Mononuclear cell (primary cell): ENCODE results near the gene ZBED5. TPM values are rescaled to one million over a fixed set of nuclear protein-coding genes. Genes with fewer than 3 reads are reported as not detected.
"Not testable (repeated sequence)": the region's sequence is repeated elsewhere in the genome, so short reads cannot be mapped to it uniquely, and the experiment has no call there.

Experiments
- H3K27me3 ChIP-seq: 2 replicates; pipeline ENCODE4 v1.6.0; 2011; ENCODE audit warnings: low read length, control low read depth; ENCODE audit not compliant: insufficient read depth
- H3K4me1 ChIP-seq: 2 replicates; pipeline ENCODE4 v1.5.1; 2011; ENCODE audit warnings: mild to moderate bottlenecking, low read length, control low read depth; ENCODE audit not compliant: insufficient read depth
- H3K4me3 ChIP-seq: 2 replicates; pipeline ENCODE4 v1.5.1; 2011; ENCODE audit warnings: mild to moderate bottlenecking, low read length, moderate library complexity
- H3K9me3 ChIP-seq: 2 replicates; pipeline ENCODE4 v1.5.1; 2011; ENCODE audit warnings: low read depth, mild to moderate bottlenecking, control low read depth, low read length
- total RNA-seq: library from RNA; depleted of rRNA; stranded (reverse); fragments of >200 nt; gene quantifications from one replicate; pipeline ENCODE4 v1.2.3, GENCODE V29; 2012

Gene ZBED5
- total RNA-seq, 1 donor: 47.3 TPM

- H3K4me1 ChIP-seq, H3K9me3 ChIP-seq, H3K4me3 ChIP-seq, H3K27me3 ChIP-seq: not testable (repeated sequence)
Observed at GRCh38 chr11:10890083-10890482, 32.2 kb upstream of the ZBED5 start.

DNA sequence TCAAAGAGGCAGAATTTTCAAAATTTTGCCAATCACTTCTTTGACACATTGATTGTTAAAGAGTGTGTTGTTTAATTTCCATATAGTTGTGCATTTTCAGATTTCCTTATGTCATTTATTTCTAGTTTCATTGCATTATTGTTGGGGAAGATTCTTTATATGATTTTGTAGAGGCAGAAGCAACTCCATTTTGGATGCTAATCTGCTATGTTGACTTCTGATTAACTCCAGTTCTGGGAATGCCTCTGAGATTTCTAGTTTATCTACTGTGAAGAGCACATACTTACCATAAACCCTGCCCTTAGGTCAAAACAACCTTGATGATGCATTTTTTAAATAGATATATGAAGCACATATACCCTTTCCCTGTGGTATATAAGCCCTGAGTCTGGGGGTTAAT lies 29.5 kb upstream of the ZBED5 start:
- H3K4me3 ChIP-seq: no peak overlapping the region
- H3K4me1 ChIP-seq: peaks cover under 1% of the 10 kb centered on the region
- no peaks in the 10 kb centered on the region for H3K27me3 ChIP-seq
- no peaks in the 10 kb centered on the region for H3K9me3 ChIP-seq

GRCh38 chr11:10886652-10887250 lies 28.9 kb upstream of the ZBED5 start:
- no peaks in the 10 kb centered on the region for H3K27me3 ChIP-seq
- no peaks in the 10 kb centered on the region for H3K4me1 ChIP-seq
- no peak overlapping the region for H3K4me3 ChIP-seq
- no peaks in the 10 kb centered on the region for H3K9me3 ChIP-seq

GRCh38 chr11:10885703-10886363 lies 28.0 kb upstream of the ZBED5 start:
- no peaks in the 10 kb centered on the region for H3K9me3 ChIP-seq
- no peaks in the 10 kb centered on the region for H3K4me1 ChIP-seq
- no peaks in the 10 kb centered on the region for H3K27me3 ChIP-seq
- H3K4me3 ChIP-seq: no peak overlapping the region

DNA sequence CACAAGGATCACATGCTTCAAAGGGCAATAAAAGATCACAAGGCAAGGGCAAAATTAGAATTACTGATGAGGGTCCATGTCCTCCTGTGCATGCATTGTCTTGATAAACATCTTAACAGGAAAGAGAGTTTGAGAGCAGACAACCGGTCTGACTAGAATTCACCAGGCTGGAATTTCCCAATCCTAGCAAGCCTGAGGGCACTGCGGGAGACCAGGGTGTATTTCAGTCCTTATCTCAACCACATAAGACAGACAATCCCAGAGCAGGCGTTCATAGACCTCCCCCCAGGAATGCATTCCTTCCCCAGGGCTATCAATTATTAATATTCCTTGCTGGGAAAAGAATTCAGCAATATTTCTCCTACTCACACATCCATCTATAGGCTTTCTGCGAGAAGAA lies 26.4 kb upstream of the ZBED5 start:
- H3K27me3 ChIP-seq, H3K9me3 ChIP-seq, H3K4me3 ChIP-seq, H3K4me1 ChIP-seq: not testable (repeated sequence)

GRCh38 chr11:10881892-10882291 lies 24.0 kb upstream of the ZBED5 start:
- peaks cover 8% of the 10 kb centered on the region for H3K4me1 ChIP-seq
- no peaks in the 10 kb centered on the region for H3K9me3 ChIP-seq
- H3K27me3 ChIP-seq: no peaks in the 10 kb centered on the region

DNA sequence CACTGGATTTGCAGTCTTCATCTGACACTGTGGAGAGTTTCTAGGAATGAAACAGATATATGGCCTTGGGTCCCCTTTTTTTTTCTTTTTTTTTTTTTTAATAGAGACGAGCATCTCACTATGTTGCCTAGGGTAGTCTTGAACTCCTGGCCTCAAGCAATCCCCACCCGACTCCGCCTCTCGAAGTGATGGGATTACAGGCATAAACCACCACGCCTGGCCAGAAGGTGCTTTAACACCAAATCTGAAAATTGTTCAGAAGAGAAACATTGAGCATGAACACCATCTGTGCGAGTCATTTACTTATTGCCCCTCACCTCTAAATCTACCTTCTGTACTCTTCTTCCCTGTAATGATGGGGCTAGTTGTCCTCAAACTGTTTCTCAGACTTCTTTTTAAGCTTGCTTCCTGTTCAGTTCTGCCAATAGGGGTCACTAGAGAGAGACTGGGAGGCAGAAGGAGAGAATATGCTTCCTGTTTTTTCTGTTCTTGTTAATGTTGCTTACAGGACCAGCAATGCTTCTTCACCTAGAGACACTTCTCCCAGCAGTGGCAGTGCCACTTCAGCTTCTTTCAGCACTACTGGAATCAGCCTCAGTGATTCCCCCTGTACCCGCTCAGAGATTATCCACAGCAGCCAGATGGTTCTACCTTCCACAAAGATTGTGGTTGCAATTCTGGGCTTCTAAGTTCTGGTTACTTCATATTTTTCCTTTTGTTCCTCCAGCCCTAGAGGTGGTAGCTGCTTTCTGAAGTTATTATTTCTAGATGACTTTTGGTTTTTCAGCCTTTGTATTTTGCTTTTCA lies 20.8 kb upstream of the ZBED5 start:
- H3K4me1 ChIP-seq: peaks cover 8% of the 10 kb centered on the region
- H3K9me3 ChIP-seq: no peaks in the 10 kb centered on the region
- H3K4me3 ChIP-seq: no peak overlapping the region
- no peaks in the 10 kb centered on the region for H3K27me3 ChIP-seq

More at GRCh38 chr11:10881892-10882291, 24.0 kb upstream of the ZBED5 start:
- no peak overlapping the region for H3K4me3 ChIP-seq

DNA sequence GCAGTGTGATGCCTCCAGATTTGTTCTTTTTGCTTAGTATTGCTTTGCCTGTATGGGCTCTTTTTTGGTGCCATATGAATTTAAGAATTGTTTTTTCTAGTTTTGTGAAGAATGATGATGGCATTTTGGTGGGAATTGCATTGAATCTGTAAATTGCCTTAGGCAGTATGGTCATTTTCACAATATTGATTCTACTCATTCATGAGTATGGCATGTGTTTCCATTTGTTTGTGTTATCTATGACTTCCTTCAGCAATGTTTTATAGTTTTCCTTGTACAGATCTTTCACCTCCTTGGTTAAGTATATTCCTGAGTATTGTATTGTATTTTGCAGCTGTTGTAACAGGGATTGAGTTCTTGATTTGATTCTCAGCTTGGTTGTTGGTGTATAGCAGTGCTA lies 18.3 kb upstream of the ZBED5 start:
- Histone ChIP-seq H3K27me3 (no peaks in the 10 kb centered on the region), H3K4me1 (peaks cover 8% of the 10 kb centered on the region), H3K9me3 (peaks cover 8% of the 10 kb centered on the region), H3K4me3 (no peak overlapping the region)

DNA sequence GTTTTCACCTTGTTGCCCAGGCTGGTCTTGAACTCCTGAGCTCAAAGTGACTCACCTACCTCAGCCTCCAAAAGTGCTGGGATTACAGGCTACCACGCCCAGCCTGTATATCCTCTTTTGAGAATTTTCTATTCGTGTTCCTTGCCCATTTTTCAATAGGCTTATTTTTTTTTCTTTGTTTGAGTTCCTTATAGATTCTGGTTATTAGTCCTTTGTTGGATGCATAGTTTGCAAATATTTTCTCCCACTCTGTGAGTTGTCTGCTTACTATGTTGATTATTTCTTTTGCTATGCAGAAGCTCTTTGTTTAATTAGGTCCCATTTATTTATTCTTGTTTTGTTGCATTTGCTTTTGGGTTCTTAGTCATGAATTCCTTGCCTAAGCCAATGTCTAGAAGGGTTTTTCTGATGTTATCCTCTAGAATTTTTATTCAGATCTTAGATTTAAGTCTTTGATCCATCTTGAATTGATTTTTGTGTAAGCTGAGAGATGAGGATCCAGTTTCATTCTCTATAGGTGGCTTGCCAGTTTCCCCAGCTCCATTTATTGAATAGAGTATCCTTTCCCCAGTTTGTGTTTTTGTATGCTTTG lies 17.7 kb upstream of the ZBED5 start:
- Histone ChIP-seq H3K9me3 (peaks cover 8% of the 10 kb centered on the region), H3K4me1 (peaks cover 11% of the 10 kb centered on the region), H3K4me3 (no peak overlapping the region), H3K27me3 (no peaks in the 10 kb centered on the region)

- no peak overlapping the region for H3K4me3 ChIP-seq
- peaks cover 3% of the 10 kb centered on the region for H3K4me1 ChIP-seq
- peaks cover 8% of the 10 kb centered on the region for H3K9me3 ChIP-seq
- H3K27me3 ChIP-seq: no peaks in the 10 kb centered on the region
Observed at GRCh38 chr11:10872097-10872496, 14.2 kb upstream of the ZBED5 start.

DNA sequence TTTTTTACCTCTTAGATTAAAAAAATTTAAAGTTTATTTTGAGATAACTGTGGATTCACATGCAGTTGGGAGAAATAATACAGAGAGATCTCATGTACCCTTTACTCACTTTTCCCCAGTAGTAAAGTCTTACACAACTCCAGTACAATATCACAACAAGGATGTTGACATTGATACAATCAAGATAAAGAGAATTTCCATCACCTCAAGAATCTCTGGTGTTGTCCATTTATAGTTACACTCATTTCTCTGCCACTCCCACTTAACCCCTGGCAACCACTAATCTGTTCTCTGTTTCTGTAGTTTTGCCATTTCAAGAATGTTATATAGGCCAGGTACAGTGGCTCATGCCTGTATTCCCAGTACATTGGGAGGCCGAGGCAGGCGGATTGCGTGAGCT lies 10.5 kb upstream of the ZBED5 start:
- peaks cover 3% of the 10 kb centered on the region for H3K4me1 ChIP-seq
- H3K27me3 ChIP-seq: no peaks in the 10 kb centered on the region
- no peak overlapping the region for H3K4me3 ChIP-seq
- H3K9me3 ChIP-seq: peaks cover 8% of the 10 kb centered on the region

DNA sequence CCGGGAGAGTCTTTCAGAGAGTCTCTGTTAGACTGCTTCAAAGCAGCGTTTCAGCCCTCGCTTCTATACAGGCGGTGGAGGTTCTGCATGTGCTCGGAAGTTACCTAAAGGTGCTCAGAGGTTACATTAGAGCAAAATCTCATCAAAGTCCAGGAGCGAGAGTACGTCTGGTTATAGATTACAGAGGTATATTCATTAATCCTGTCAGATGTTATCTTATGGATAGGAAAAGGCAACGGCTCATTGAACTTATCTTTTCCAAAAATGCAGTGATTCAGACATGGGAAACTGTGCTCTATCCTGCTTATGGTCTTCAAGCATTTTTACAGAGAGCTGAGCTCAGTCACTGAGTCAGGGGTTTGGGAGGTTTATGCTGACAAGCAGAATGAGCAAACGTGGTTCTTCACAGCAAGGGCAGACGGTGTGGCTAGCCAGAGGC lies 9.1 kb upstream of the ZBED5 start:
- Histone ChIP-seq H3K27me3 (no peaks in the 10 kb centered on the region), H3K9me3 (peaks cover 2% of the 10 kb centered on the region)

DNA sequence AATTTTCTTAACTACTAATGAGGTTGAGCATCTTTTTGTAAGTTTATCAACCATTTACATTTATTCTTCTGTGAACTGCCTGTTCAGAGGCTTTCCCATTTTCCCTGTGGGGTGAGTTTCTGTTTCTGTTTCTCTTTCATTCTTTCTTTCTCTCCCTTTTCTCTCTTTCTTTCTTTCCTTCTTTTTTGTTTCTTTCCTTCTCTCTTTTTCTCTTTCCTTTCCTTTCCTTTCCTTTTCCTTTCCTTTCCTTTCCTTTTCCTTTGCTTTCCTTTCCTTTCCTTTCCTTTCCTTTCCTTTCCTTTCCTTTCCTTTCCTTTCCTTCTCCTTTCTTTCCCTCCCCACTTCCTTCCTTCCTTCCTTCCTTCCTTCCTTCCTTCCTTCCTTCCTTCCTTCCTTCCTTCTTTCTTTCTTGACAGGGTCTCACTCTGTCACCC lies 8.0 kb upstream of the ZBED5 start:
- Histone ChIP-seq H3K9me3 (no peaks in the 10 kb centered on the region), H3K27me3 (no peaks in the 10 kb centered on the region), H3K4me1 (peaks cover 1% of the 10 kb centered on the region), H3K4me3 (no peak overlapping the region)

More for the DNA sequence above, 9.1 kb upstream of the ZBED5 start:
- H3K4me1 ChIP-seq: peaks cover 3% of the 10 kb centered on the region
- no peak overlapping the region for H3K4me3 ChIP-seq

DNA sequence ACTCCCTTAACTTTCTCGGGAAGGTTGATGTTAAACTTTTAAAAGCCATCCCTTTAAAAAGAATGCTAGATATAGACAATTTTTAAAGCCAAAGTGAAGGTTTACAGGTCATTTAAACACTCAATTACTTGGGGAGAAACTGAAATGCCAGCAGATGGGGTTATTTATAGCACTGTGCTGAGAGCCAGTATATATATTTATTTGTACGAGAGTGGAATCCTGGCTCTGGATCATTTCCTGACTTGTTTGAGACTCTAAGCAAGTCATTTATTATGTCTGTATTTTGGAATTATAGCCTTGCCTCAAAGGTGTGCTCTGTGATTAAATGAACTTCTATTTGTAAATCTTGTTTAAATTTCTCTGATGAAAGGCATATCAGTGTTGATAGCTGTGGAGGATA lies 6.8 kb upstream of the ZBED5 start:
- Histone ChIP-seq H3K27me3 (no peaks in the 10 kb centered on the region), H3K4me3 (no peak overlapping the region), H3K4me1 (no peaks in the 10 kb centered on the region), H3K9me3 (no peaks in the 10 kb centered on the region)

- H3K4me3 ChIP-seq: no peak overlapping the region
- H3K27me3 ChIP-seq: no peaks in the 10 kb centered on the region
- H3K9me3 ChIP-seq: no peaks in the 10 kb centered on the region
- H3K4me1 ChIP-seq: peaks cover 13% of the 10 kb centered on the region
Observed at GRCh38 chr11:10862446-10862845, 4.6 kb upstream of the ZBED5 start.
